Frontal cortex (tissue), 4 donors: ENCODE measurements around the gene MARCHF10. TPM values are rescaled to one million over a fixed set of nuclear protein-coding genes. Genes with fewer than 3 reads are reported as not detected.
A peak's percentile ranks its signal among the peaks of the same experiment; 100 is the strongest.

ENCODE experiments used
- DNase-seq, 2 donors: peaks; one replicate each; pipeline ENCODE4 v3.0.0; 2012; ENCODE audit warnings: low spot score in 2 of 2
- FAIRE-seq: peaks from 2 replicates; lab custom pipeline; 2012; peaks lifted over from hg19 to GRCh38; lab: Jason Lieb, UNC
- total RNA-seq: library from RNA; depleted of rRNA; stranded (reverse); fragments of >200 nt; gene quantifications from one replicate; pipeline ENCODE4 v1.2.3, GENCODE V29; 2014
- donor health status: control.
- donor health status: control.
- donor health status: control.

The MARCHF10 gene
- total RNA-seq, 1 donor from 2014 or later = 0.41 TPM

DNA sequence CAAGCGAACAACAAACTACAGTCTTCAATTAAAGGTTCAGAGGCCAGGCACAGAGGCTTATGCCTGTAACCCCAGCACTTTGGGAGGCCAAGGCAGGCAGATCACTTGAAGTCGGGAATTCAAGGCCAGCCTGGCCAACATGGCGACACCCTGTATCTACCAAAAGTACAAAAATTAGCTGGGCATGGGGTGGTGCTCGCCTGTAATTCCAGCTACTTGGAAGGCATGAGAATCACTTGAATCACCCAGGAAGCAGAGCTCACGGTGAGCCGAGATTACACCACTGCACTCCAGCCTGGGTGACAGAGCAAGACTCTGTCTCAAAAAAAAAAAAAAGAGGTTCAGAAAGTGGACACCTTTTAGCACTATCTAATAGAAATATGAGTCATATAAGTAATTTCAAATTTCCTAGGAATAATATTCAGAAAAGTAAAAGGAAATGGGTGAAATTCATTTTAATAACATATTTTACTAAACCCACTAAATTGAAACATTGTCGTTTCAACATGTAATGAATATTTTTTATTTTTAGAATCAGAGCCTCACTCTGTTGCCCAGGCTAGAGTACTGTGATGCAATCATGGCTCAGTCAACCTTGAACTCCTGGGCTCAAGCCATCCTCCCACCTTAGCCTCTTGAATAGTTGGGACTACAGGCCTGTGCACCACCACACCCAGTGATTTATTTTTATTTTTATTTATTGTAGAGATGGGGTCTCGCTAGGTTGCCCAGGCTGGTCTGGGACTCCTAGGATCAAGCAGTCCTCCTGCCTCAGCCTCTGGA lies 15.2 kb upstream of the MARCHF10 start:
- DNase-seq (no peak), FAIRE-seq (no peak)

DNA sequence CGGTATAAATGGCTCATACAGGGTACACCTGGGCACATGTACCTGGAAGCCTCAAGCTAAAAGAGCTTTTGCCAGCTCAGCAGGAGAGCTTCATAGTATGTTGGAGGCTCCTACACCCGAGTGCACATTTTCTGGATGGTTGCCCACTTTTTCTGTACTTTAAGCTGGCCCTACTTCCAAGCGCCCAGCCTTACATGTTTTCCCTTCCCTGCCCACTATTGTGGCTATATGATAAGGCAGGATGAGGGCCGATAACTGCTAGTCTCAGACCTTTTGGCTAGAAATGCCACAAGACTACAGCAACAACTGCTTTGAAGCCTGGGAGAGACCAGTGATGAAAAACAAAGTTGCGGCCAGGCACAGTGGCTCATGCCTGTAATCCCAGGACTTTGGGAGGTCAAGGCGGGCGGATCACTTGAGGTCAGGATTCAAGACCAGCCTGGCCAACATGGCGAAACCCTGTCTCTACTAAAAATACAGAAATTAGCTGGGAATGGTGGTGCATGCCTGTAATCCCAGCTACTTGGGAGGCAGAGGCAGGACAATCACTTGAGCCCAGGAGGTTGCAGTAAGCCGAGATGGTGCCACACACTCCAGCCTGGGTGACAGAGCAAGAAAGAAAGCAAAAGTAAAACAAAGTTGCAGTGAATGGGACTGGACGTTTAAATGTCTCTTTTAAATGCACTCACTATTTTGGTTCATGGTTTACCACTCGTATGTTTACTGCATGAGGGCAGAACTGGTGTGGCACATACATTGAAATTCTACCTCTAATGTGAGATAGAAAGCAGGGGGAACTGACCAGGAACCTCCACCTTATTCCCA lies 14.2 kb upstream of the MARCHF10 start:
- no peak for DNase-seq
- no peak for FAIRE-seq

DNA sequence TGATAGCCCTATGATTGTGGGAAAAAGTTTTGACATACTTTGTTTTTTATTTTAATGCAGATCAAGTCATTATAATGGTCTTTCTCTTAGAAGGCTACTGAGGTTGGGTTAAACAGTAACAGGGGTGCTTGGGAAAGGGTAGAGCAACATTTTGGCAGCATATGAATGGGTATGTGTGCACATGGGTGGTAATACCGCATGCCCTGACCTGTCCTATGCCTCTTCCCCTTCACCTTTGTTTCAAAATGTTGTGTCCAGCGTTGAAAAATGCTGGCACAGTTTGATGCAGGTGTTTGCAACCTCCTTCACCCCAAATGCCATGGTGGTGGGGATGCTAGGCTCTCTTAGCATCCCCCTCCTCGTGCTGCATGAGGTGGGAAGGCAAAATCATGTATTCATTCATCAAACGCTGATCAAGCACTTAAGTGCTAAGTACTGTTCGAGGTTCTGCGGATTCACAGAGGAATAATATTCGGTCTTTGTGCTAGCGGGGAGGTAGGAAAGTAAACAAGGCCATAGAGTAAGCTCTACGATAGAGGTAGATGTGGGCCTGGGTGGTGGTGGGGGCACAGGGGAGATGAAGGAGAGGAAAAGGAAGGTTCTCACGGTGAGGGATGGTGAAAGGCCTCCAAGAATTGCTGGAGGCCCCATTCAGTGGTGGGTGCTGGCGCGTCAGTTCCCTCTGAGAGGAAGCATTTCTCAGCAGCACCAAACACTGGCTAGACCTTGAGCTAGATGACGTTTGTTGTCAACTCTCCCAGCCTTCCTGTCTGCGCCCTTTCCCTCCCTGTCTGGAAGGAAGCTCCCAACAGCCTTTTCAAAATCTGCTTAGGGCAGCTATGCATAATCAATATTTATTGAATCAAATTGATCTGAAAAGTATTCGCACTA lies 13.3 kb upstream of the MARCHF10 start:
- FAIRE-seq = no peak

DNA sequence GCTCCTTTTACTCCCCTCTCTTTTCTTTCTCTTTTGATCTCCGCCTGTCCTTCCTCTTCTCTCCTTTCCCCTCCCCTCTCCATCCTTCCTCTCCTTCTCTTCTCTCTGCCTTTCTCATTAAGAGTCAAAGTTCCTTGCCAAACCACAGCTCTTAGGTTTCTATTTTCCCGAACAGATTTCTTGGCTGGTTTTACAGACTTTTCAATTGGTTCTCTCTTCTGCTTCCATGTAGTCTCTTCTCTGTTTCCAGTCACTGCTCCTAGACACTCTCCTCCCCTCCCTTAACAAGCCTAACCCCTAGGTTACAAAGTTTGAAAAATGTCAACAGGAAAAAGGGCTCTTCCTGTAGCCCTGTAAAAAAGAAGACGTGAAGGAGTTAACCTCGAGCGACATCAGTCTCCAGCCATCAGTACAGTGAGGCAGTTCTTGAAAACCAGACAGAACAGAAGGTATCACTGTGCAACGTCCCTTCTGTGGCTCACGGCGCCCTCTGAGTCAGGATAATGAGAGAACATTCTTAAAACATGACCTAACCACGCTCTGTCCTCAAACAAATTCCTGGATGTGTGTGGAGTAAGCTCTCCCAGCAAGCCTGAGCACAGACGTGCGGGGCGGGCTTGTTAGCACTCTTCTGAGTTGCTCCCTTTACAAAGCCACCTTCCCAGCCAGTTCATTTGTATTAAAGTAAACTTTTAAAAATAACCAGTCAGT lies 11.6 kb upstream of the MARCHF10 start:
- FAIRE-seq (no peak), DNase-seq (peak in 1 of 2 donors; percentile 32)

More for the DNA sequence above, 13.3 kb upstream of the MARCHF10 start:
- DNase-seq = no peak

DNA sequence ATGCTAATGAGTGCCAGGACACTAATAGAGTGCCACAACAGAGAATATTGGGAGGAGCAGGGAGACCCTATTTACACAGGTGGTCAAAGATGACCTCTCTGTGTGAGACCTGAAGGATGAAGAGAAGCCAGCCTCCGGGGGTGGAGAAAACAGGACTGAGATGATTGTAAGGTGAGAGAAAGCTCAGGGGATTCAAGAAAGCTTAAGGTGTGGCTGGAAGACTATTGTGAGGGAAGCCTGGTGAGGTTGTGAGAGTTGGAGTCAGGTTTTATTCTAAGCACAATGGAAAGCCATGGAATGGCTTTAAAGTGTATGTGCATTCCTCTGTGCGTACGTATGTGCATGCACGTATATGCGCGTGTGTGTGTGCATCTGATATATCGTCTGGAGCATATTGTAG lies 10.4 kb upstream of the MARCHF10 start:
- FAIRE-seq (no peak), DNase-seq (no peak)

DNA sequence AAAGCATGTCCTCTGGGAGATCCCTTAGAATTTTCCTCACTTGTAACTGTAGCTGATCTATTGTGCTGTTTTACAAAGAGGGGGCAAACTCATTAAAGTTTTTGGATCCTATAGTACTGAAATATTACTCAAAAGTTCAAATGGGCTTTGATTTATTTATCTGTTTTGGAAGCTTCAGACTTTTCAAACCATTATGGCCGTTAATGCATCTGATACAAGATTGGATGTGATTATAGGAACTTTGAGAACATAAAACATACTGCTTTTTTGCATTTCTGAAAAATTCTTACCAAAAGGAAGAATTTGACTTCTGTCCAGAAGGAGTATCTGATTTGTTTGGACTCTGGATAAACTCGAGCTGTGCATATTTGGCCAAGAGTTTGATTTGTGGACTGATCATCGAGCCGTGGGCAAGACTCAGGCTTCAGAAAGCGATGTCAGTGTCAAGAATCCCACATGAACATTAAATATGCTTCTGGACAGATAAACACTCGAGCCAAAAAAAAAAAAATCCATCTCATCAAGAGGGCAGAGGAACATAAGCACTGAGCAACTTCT lies 8.2 kb upstream of the MARCHF10 start:
- DNase-seq (no peak), FAIRE-seq (no peak)

DNA sequence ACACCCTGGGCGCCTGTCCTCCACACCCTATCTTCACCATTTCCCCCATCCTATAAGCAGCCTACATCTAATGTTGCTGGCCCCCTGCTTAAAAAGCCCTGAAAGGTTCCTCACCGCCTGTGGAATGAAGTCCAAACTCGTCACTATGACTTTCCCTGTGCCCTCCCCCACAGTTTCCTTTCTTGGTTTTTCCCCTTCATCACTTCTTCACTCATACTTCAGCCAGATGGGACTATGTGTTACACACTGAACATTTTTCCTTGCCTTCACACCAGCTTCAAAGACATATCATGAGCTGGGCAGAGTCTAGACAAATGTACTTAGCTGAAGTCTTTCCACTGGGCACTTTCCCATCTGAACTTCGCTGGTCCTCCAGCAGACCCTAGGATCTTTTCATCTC lies 1.5 kb upstream of the MARCHF10 start:
- FAIRE-seq (no peak), DNase-seq (no peak)

DNA sequence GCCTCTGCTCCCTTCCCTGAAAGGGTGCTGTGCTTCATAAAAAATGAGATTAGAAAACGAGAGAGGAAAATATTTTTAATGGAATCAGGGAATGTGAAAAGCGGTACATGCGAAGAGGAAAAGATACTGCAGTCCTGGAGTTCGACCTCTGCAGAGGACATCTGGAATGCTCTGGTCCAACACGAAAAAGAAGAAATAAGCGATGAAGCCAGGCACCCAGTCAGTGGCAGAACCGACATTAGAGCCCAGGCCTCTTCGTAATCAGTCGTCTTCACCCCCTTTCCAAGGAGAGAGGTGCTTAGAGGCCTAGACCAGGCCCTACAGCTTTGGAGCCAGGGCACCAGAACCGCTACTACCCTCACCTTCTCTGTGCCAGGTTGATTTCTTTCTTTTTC lies 459 bp upstream of the MARCHF10 start:
- no peak for FAIRE-seq
- no peak for DNase-seq

DNA sequence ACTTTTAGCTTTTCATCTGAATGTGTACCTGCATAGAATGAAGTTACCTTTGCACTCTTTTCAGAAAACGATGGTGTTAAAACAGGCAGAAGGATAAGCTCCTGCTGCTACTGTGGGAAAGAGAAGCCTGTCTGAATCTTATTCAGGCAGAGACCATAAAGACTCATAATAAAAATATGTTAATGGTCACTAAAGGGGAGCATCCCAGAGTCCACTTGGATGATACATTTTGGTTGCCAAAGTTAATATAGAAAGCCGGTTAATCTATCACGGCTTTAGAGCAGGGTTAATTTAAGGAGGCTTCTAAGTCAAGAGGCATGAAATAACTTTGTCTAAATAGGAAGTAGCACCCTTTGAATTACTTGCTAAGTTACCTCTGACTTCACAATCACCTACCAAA lies 2.9 kb downstream of the MARCHF10 start:
- no peak for FAIRE-seq
- DNase-seq = no peak

DNA sequence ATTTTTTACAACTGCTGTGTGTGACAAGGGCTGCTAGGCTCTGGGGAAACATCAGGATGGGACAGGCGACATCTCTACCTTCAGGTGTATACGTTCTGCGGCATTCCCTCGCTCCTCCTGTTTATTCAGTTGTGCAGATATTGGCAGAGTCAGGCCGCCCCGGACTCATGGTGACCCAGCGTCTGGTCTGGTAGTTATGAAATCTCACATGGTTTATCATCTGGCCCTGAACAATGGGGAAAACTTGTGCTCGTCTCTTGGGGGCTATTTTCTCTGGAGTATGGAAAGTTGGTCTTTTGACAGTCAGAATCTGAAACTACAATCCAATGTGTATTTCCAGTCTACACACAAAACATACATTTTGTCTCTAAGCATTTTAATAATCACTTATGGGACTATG lies 3.3 kb downstream of the MARCHF10 start:
- FAIRE-seq (no peak), DNase-seq (no peak)

DNA sequence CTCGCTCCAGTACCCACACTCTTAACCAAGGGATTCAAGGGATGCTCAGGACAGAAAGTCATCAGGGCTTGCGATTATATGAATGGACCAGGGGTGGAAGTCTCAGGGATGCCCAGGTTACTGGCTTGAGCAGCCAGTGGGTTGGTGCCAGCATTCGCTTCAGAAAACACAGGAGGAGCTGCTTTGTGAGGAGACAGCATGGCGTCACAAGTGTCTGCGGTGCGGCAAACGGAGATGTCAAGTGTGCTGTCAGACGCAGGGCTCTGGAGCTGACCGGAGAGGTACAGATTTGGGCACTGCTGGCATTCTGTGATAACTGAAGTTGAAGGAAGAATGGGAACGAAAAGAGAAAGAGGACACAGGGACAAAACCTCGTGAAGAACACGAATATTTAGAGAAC lies 4.1 kb downstream of the MARCHF10 start:
- no peak for FAIRE-seq
- DNase-seq = no peak

DNA sequence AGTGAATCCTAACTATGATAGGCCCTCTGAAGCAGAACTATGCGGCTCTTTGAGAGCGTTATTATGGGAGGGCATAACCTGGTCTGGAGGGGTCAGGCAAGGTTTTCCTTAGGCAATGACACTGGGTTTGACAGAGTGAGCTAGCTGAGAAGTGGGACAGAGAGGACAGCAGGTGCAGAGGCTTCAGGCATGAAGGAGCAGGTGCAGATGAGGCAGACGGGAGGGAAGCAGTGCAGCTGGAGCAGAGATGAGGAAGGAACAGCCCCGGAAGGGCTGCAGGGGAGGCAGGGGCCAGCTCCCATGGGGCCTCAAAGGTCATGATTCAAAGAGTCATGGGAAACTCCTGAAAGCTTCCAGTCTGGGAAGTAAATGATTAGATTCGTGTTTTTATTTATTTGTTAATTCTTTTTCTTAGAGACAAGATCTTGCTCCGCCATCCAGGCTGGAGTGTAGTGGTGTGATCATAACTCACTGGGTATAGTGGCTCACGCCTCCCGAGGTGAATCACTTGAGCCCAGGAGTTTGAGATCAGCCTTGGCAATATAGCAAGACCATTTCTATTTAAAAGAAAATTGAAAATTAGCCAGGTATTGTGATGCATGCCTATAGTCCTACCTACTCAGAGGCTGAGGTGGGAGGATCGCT lies 5.4 kb downstream of the MARCHF10 start:
- no peak for DNase-seq
- no peak for FAIRE-seq

DNA sequence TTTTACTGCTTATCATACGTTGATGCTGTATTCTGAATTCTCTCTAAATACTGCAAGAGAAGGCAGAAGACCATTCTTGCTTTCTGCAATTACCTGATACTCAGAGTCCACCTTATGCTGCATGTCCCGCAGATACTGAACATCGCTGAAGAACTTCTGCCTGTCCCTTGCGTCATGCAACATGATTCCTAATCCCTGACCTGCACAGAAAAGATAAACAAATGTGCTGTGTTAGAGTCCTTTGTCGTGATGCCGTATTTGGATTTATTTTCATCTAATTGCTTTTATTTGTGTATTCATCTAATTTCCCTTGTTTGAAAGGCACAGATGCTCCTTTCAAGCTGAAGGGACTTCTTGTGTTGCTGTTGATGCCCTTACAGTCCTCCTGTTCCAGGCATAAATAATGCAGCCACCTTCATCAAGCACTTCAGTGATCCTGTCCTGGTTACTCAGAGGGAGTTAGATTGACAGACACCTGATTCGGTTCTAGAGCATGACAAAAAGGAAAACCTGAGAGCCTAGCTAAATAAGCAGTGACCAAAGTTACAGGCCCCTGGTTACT lies 6.5 kb downstream of the MARCHF10 start:
- DNase-seq (no peak), FAIRE-seq (no peak)

DNA sequence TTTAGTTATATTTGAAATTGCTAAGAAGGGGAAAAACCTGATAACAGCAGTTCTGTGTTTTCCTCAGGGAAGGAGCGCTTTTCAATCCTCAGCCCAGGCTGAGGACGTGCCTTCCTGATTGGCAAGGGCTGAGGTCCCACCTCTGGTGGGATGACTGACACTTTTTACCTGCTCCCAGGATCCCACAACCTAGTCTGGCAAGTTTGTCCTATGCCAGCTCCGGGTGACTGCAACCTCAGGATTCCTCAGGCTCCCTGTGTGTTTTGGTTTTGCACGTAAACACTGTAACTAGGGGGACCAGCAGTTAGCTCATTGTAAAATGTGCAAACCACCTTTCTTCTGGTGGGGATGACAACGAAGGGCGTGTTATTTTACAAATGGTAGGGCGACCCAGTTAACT lies 7.5 kb downstream of the MARCHF10 start:
- FAIRE-seq (no peak), DNase-seq (no peak)

DNA sequence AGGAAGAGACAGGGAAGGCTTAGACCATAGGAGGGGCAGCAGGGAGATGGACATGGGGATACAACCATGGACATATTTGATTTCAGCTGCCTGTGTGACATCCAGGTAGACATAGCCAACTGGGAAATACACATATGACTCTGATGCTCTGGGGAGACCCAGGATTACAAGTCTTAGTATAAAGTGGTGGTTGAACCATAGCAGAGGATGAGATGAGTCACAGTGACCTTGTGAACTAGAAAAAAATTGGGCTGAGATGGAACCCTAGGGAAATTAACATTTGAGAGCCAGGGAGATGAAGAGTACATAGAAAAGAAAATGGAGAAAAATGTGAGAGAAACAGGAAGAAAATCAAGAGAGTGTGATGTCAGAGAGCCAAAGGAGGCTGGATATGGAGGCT lies 10.2 kb downstream of the MARCHF10 start:
- DNase-seq (no peak), FAIRE-seq (no peak)

DNA sequence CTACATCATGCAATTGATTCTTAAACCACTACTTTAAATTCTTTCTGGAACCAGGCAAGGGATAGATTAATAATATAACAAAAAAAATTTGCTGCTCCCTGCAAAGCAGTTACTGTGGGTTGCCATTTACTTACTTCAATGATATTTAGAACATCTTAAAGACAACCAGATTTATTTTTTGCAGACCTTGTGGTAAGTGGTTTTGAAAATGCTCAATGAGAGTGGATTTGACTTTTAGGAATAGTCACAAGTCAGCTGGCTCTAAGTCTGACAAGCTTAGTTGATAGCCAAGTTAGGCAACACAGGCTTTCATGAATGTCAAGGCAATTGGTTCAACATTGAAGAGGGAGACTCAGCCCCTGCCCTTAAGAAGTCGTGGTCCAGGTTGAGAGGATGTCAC lies 11.8 kb downstream of the MARCHF10 start:
- no peak for DNase-seq
- FAIRE-seq = no peak

DNA sequence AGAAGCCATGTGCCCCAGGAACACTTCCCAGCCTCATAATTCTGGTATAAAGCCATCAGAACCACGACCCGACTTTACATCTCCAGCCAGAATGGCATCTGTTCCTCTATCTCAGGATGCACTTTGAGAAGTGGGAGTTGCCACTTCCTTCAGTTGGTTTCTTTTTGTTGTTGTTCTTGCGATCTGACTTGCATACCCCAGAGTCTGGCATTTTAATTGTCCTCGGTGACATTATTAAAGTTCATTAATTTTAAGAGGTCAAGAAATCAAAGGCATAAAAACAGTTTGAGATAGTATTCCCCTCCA lies 13.5 kb downstream of the MARCHF10 start:
- DNase-seq (no peak), FAIRE-seq (no peak)

DNA sequence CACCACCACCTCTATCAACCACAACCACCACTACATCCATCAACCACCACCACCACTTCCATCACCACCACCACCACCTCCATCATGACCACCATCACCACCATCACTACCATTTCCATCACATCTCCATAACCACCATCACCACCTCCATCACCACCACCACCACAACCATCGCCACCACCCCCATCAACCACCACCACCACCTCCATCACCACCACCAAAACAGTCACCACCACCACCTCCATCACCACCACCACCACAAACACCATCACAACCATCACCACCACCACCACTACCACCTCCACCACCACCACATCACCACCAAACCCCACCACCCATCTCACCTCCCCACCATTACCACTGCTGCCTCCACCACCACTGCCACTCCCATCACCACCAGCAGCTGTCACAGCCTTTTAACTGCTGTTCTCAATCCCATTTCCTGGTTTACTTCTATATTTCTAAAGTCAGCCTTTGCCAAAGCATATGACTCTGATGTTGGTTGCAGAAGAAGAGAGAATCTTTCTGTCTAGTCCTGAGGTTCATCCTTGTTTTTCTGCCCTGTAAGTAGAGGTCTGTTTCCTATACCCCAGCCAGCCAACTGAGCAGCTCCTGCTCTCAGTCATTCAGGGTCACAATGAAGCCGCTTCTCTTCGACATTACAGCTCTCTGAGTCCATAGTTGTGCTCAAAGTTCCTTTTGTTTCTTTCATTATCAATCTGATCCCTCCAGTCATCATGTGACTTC lies 14.0 kb downstream of the MARCHF10 start:
- DNase-seq (no peak), FAIRE-seq (no peak)
